Lung (tissue), 12 donors: ENCODE data around the gene PC. TPM values are rescaled to one million over a fixed set of nuclear protein-coding genes. Genes with fewer than 3 reads are reported as not detected.

ENCODE experiments used
- ATAC-seq: fragments of 200-7000 bp; cut with Tn5 transposase; one replicate; pipeline ENCODE4 v1.9.1; 2020; ENCODE audit warnings: moderate number of reproducible peaks; ENCODE audit not compliant: insufficient read depth, low FRiP score
- DNase-seq, 3 donors: peaks; one replicate each; pipeline ENCODE4 v3.0.0-alpha.2; 2013 to 2017
- H3K27ac ChIP-seq, 2 donors: one replicate each; pipeline ENCODE4 v1.5.1; 2013; ENCODE audit warnings: mild to moderate bottlenecking in 2 of 2, moderate library complexity in 2 of 2, control low read depth in 1 of 2, inconsistent platforms in 1 of 2, low read depth in 1 of 2, low read length in 1 of 2
- H3K27me3 ChIP-seq, 3 donors: one replicate each; pipeline ENCODE4 v1.5.1; 2013; ENCODE audit warnings: low read length in 2 of 3; ENCODE audit not compliant: control insufficient read depth in 3 of 3, insufficient read depth in 3 of 3
- H3K36me3 ChIP-seq, 4 donors: one replicate each; pipeline ENCODE4 v1.5.1; 2013; ENCODE audit warnings: low read length in 4 of 4, mild to moderate bottlenecking in 1 of 4, moderate library complexity in 1 of 4; ENCODE audit not compliant: control insufficient read depth in 4 of 4, insufficient read depth in 4 of 4
- H3K4me1 ChIP-seq, 5 donors: one replicate each; pipeline ENCODE4 v1.5.1; 2013; ENCODE audit warnings: low read length in 5 of 5, mild to moderate bottlenecking in 2 of 5, moderate library complexity in 1 of 5; ENCODE audit not compliant: control insufficient read depth in 5 of 5, insufficient read depth in 5 of 5
- H3K4me3 ChIP-seq: one replicate; pipeline ENCODE4 v1.5.1; 2013; ENCODE audit warnings: mild to moderate bottlenecking, control low read depth, moderate library complexity
- H3K9ac ChIP-seq, 2 donors: one replicate each; pipeline ENCODE4 v1.5.1; 2013; ENCODE audit warnings: low read length in 2 of 2, control low read depth in 1 of 2; ENCODE audit not compliant: insufficient read depth in 1 of 2
- H3K9me3 ChIP-seq, 4 donors: one replicate each; pipeline ENCODE4 v1.5.1; 2013; ENCODE audit warnings: low read length in 3 of 4, mild to moderate bottlenecking in 1 of 4, moderate library complexity in 1 of 4; ENCODE audit not compliant: control insufficient read depth in 4 of 4, insufficient read depth in 3 of 4
- CTCF ChIP-seq: IDR thresholded peaks from 2 replicates; pipeline ENCODE4 v1.5.1; 2012; ENCODE audit warnings: mild to moderate bottlenecking; ENCODE audit errors: control extremely low read depth, extremely low read depth
- WGBS, 2 donors: extraction: QIAGEN DNeasy Blood & Tissue Kit; methylation state at CpG; one replicate each; pipeline ENCODE4 v1.1.7; 2013; 5-methylcytosine and 5-hydroxymethylcytosine counted together
- polyA plus RNA-seq, 2 donors: library from polyadenylated mRNA; stranded (reverse); fragments of 200-250 nt; gene quantifications; one replicate each; pipeline ENCODE4 v1.2.1, GENCODE V29; 2013
- total RNA-seq, 2 donors: library from RNA; depleted of rRNA in 1 of 2; stranded (reverse); fragments of >200 nt in 1 of 2; gene quantifications; one replicate each; pipeline ENCODE4 v1.2.1, GENCODE V29; 2014 to 2021
- donor health status: control.
- donor health status: control.
- donor health status: Bipolar disorder and iron deficiency.
- donor health status: healthy.
- donor health status: DM: yes; HTN: yes; CAD: no.

Gene PC
- total and polyA plus RNA-seq, 4 donors = 5.5 to 32.5 (median 12.0) TPM

GRCh38 chr11:66904561-66904960, 53.6 kb downstream of the PC start:
- no peaks in the 10 kb centered on the region for H3K9me3 ChIP-seq
- no peak for ATAC-seq
- H3K4me3 ChIP-seq = no peak overlapping the region
- no peak overlapping the region for H3K27ac ChIP-seq
- WGBS, 2 donors = 93 to 94% methylated on average over 6 of the region's 6 CpGs
- no peaks in the 10 kb centered on the region for H3K27me3 ChIP-seq
- TF ChIP-seq CTCF = no peak
- no peaks in the 10 kb centered on the region for H3K36me3 ChIP-seq
- peaks cover 0 to 10% (median 9%) of the 10 kb centered on the region in 5 donors for H3K4me1 ChIP-seq
- no peak for DNase-seq
- no peak overlapping the region for H3K9ac ChIP-seq

- 93 to 97% methylated on average over 3 of the region's 3 CpGs for WGBS, 2 donors
- Histone ChIP-seq H3K4me1 (peaks cover 0 to 10% (median 9%) of the 10 kb centered on the region in 5 donors), H3K9me3 (no peaks in the 10 kb centered on the region), H3K27ac (no peak overlapping the region), H3K9ac (no peak overlapping the region), H3K36me3 (no peaks in the 10 kb centered on the region), H3K27me3 (no peaks in the 10 kb centered on the region), H3K4me3 (no peak overlapping the region)
- DNase-seq = no peak
- ATAC-seq = no peak
- TF ChIP-seq CTCF = no peak
Observed at GRCh38 chr11:66904055-66904454, 54.1 kb downstream of the PC start.

- ATAC-seq = no peak
- no peak for DNase-seq
- no peak for TF ChIP-seq CTCF
- no peaks in the 10 kb centered on the region for H3K9me3 ChIP-seq
- WGBS, 2 donors = 91 to 95% methylated on average over 15 of the region's 15 CpGs
- H3K36me3 ChIP-seq = no peaks in the 10 kb centered on the region
- H3K27me3 ChIP-seq = no peaks in the 10 kb centered on the region
- no peak overlapping the region for H3K27ac ChIP-seq
- H3K4me3 ChIP-seq = no peak overlapping the region
- H3K9ac ChIP-seq = no peak overlapping the region
- peaks cover 0 to 10% (median 9%) of the 10 kb centered on the region in 5 donors for H3K4me1 ChIP-seq
Observed at GRCh38 chr11:66902486-66903177, 55.6 kb downstream of the PC start.
